ENCODE results near the gene LRRC8B.
"Not testable (repeated sequence)": the region's sequence is repeated elsewhere in the genome, so short reads cannot be mapped to it uniquely, and the experiment has no call there.

The LRRC8B gene

GRCh38 chr1:89587729-89588161, 63.1 kb downstream of the LRRC8B start:
- DNase-seq = no peak

GRCh38 chr1:89588480-89588879, 63.9 kb downstream of the LRRC8B start:
- DNase-seq = no peak

GRCh38 chr1:89589515-89589914, 64.9 kb downstream of the LRRC8B start:
- DNase-seq = no peak

- DNase-seq = no peak
Measured at GRCh38 chr1:89590341-89591080, 65.9 kb downstream of the LRRC8B start.

- not testable (repeated sequence) for DNase-seq
Measured at GRCh38 chr1:89592861-89593302, 68.3 kb downstream of the LRRC8B start.

GRCh38 chr1:89594096-89594740, 69.6 kb downstream of the LRRC8B start:
- no peak for DNase-seq

GRCh38 chr1:89596698-89597097, 72.1 kb downstream of the LRRC8B start:
- no peak for DNase-seq

GRCh38 chr1:89598450-89599331, 74.1 kb downstream of the LRRC8B start:
- peak in 1 of 2 donors; percentile 67 for DNase-seq

GRCh38 chr1:89599332-89599630, 74.7 kb downstream of the LRRC8B start:
- no peak for DNase-seq

GRCh38 chr1:89600451-89601224, 76.0 kb downstream of the LRRC8B start:
- no peak for DNase-seq

- no peak for DNase-seq
Measured at GRCh38 chr1:89602871-89603404, 78.3 kb downstream of the LRRC8B start.

- no peak for DNase-seq
Measured at GRCh38 chr1:89603651-89604413, 79.2 kb downstream of the LRRC8B start.

- no peak for DNase-seq
Measured at GRCh38 chr1:89604414-89604735, 79.7 kb downstream of the LRRC8B start.

- no peak for DNase-seq
Measured at GRCh38 chr1:89605692-89606091, 81.1 kb downstream of the LRRC8B start.

- peak in 1 of 2 donors; percentile 58 for DNase-seq
Measured at GRCh38 chr1:89606227-89606980, 81.8 kb downstream of the LRRC8B start.

- DNase-seq = peak; percentile 44 to 80
Measured at GRCh38 chr1:89607156-89607555, 82.5 kb downstream of the LRRC8B start.

- no peak for DNase-seq
Measured at GRCh38 chr1:89607586-89608318, 83.1 kb downstream of the LRRC8B start.

- DNase-seq = peak; percentile 81 to 90
Measured at GRCh38 chr1:89608319-89608983, 83.8 kb downstream of the LRRC8B start.

GRCh38 chr1:89608984-89609725, 84.5 kb downstream of the LRRC8B start:
- peak; percentile 55 to 79 for DNase-seq
